Activated CD4-positive, alpha-beta memory T cell treated with anti-CD3 and anti-CD28 coated beads for 36 hours (primary cell): ENCODE results near the gene INO80C. TPM values are rescaled to one million over a fixed set of nuclear protein-coding genes. Genes with fewer than 3 reads are reported as not detected.

Experiments
- CTCF ChIA-PET: fragments of 350-600 bp; sonication (Branson Sonifier 250); formaldehyde crosslinking; loops from one replicate; lab custom pipeline; 2021; ENCODE audit warnings: antibody characterized with exemption, inconsistent platforms; lab: Charles Lee
- POLR2A ChIA-PET: fragments of 350-600 bp; sonication (Branson Sonifier 250); formaldehyde crosslinking; loops from one replicate; lab custom pipeline; 2021; ENCODE audit warnings: antibody characterized with exemption; lab: Charles Lee
- DNase-seq: peaks from one replicate; pipeline ENCODE4 v3.0.0-alpha.2; 2020
- H3K27ac Mint-ChIP-seq: one replicate; pipeline ENCODE4 v1.8.0; 2021; ENCODE audit warnings: mixed read lengths
- H3K27me3 Mint-ChIP-seq: one replicate; pipeline ENCODE4 v1.8.0; 2021; ENCODE audit warnings: mixed read lengths
- H3K36me3 Mint-ChIP-seq: one replicate; pipeline ENCODE4 v1.8.0; 2021; ENCODE audit warnings: mixed read lengths
- H3K4me1 Mint-ChIP-seq: one replicate; pipeline ENCODE4 v1.8.0; 2021; ENCODE audit warnings: low read depth, mixed read lengths
- H3K4me3 Mint-ChIP-seq: one replicate; pipeline ENCODE4 v1.8.0; 2021; ENCODE audit warnings: mild to moderate bottlenecking, mixed read lengths
- H3K9me3 Mint-ChIP-seq: one replicate; pipeline ENCODE4 v1.8.0; 2021; ENCODE audit warnings: mixed read lengths
- intact Hi-C: fragments of 100-400 bp; cut with micrococcal nuclease; formaldehyde crosslinking; loops from one replicate; pipeline ENCODE4 v1.15.1; 2023
- total RNA-seq, 2 experiments: library from RNA; stranded (reverse); gene quantifications; one replicate each; pipeline ENCODE4 v1.2.3, GENCODE V29; 2021

INO80C gene, protein sequence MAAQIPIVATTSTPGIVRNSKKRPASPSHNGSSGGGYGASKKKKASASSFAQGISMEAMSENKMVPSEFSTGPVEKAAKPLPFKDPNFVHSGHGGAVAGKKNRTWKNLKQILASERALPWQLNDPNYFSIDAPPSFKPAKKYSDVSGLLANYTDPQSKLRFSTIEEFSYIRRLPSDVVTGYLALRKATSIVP
- 10 to 100 TPM; 25.3 to 28.5 TPM for total RNA-seq

DNA sequence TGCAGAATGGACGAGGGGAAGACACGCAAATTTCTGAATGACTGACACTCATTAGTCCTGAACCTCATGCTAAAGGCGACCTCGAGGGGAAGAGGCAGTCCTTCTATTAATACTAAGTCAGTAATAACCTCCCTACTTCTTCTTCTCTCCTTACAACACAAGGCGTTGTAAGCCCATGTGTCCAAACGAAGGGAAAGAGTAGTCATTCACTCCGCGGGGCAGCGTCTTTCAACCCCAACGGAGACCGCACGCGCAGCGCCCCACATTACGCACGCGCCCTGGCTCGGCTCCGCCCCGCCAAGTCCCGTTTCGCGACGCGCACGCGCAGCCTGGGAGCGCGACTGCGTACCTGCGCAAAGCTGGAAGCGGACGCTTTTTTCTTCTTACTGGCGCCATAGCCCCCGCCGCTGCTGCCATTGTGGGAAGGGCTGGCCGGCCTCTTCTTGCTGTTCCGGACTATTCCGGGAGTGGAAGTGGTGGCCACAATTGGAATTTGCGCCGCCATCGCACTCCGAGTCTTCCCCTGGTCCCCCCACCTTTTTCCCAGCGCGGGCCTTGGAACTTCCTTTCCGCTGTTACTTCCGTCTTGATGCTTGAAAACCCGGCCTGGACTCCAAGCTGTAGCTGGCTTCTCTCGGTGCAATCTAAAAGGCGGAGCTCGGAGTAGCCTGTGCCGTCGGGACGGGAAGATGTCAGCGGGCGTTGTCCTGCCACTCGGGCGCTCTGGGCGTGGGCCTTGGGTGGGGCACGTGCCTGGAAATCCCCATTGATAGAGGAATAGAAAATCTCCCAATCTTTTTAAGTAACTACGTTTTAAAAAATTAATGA, at the start of gene INO80C:
INO80C (minus strand) TSS at position 591 of the 828 bp plus-strand sequence; CDS start at position 505, 86 bp downstream.
- Mint-ChIP-seq H3K27ac (peak within 1 kb of the TSS; percentile 98), H3K4me1 (peaks cover 26% of the 10 kb centered on the region), H3K4me3 (peak within 1 kb of the TSS; percentile 95), H3K27me3 (no peaks in the 10 kb centered on the region), H3K36me3 (peaks cover 6% of the 10 kb centered on the region), H3K9me3 (no peaks in the 10 kb centered on the region)
- ChIA-PET POLR2A (interaction anchor here (0.9 to 2.7 kb wide), 9 partner anchors 14 to 475 kb away, joined by 3 to 16 read pairs (median 4); partner anchors contain the start of gene RMP24), CTCF (interaction anchor here (0.8 to 2.1 kb wide), 6 partner anchors 11 to 598 kb away, joined by 3 to 11 read pairs (median 3); no protein-coding TSS in a partner anchor)
- intact Hi-C loops = loop anchor here (1.0 to 10.0 kb wide), 14 partner anchors 13 to 1327 kb away; partner anchors contain the start of genes ELP2, KIAA1328, MAPRE2 and RMP24
- DNase-seq = peak; percentile 95

DNA sequence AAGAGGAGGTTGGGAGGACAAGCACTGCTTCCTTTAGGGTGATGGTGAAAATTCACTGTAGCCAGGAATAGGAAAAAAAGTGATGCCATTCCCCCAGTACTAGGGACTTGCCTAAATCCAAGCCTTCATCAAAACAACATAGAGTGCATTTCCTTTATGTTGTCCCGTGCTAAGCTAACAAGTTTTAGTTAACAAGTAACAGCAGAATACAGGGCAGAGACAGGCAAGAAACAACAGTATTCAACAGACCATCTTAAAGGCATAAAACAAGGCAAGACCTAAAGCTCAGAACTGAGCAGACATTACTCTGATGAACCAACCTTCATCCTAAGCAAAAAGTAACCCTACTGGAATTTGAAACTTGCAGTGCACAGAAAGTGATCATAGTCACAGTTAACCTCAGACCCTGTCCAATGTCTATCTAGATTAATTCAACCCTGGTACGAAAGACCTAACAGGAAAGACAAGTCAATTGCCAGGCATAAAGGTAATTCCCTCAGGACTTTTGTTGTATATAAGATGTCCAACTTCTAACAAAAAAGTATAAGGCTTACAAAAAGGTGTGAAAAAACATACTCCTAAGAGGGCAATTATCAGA, 49.3 kb upstream of the INO80C start:
- ChIA-PET CTCF (no interaction called here), POLR2A (no interaction called here)
- H3K4me1 Mint-ChIP-seq = no peaks in the 10 kb centered on the region
- no peaks in the 10 kb centered on the region for H3K9me3 Mint-ChIP-seq
- no peak overlapping the region for H3K4me3 Mint-ChIP-seq
- intact Hi-C loops = no loop called here
- peaks cover 5% of the 10 kb centered on the region for H3K27me3 Mint-ChIP-seq
- no peaks in the 10 kb centered on the region for H3K36me3 Mint-ChIP-seq
- H3K27ac Mint-ChIP-seq = no peak overlapping the region
- DNase-seq = no peak

DNA sequence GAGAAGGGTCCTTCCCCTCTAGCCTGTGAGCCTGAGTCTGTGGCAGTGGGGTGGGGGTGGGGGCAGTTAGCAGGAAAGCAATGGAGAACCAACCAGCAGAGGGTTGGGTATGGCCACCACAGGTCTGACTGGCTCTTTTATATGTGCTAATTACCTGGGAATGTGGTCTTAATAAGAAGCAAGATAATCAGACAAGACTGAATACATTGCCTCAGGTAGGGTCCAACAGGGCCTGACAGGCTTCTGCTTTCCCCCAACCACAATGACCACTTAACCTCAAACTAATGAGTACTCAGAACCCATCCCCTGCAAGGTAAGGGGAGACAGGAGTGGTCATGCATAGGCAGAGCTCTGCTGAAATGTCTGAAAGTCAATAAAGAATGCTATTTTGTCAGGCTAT, 44.6 kb upstream of the INO80C start:
- CTCF ChIA-PET = no interaction called here
- DNase-seq = no peak
- no peaks in the 10 kb centered on the region for H3K4me1 Mint-ChIP-seq
- H3K27me3 Mint-ChIP-seq = peaks cover 5% of the 10 kb centered on the region
- intact Hi-C loops = no loop called here
- no peak overlapping the region for H3K27ac Mint-ChIP-seq
- no peaks in the 10 kb centered on the region for H3K36me3 Mint-ChIP-seq
- POLR2A ChIA-PET = no interaction called here
- no peak overlapping the region for H3K4me3 Mint-ChIP-seq
- no peaks in the 10 kb centered on the region for H3K9me3 Mint-ChIP-seq

DNA sequence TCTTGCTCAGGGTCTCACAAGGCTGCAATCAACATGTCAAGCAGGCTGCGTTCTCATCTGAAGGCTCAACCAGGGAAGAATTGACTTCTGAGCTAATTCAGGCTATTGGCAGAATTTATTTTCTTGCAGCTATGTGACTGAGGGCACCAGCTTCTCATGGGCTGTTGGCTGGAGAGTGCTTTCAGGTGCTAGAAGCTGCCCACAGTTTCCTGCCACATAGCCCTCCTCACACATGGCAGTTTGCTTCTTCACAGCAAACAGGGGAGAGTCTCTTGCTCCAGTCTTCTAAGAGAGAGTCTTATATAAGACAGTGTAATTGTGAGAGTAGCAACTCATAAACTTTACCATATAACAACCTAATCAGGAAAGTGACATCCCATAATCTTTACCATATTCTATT, 37.5 kb upstream of the INO80C start:
- POLR2A ChIA-PET = no interaction called here
- no peak overlapping the region for H3K4me3 Mint-ChIP-seq
- CTCF ChIA-PET = interaction anchor here (0.6 to 1.1 kb wide), 2 partner anchors 38 to 219 kb away, joined by 3 to 4 read pairs; no protein-coding TSS in a partner anchor
- intact Hi-C loops = no loop called here
- peaks cover 19% of the 10 kb centered on the region for H3K9me3 Mint-ChIP-seq
- DNase-seq = no peak
- H3K4me1 Mint-ChIP-seq = no peaks in the 10 kb centered on the region
- H3K36me3 Mint-ChIP-seq = no peaks in the 10 kb centered on the region
- peaks cover 13% of the 10 kb centered on the region for H3K27me3 Mint-ChIP-seq
- H3K27ac Mint-ChIP-seq = no peak overlapping the region

DNA sequence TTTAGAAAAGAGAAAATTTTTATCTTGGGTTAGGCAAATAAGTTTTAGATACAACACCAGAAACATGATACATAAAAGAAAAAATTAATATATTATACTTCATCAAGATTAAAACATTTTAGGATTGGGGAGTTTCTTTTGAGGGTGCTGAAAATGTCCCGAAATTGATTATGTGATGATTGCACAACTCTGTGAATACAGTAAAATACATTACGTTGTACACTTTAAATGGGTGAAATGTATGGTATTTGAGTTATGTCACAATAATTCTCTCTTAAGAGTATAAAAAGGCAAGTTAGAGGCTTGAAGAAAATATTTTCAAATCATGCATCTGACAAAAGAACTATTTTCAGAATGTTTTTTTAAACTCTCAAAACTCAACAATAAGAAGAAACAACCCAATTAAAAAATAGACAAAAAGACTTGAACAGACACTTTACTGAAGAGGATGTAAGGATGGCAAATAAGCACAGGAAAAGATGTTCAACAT, 36.2 kb upstream of the INO80C start:
- no peak for DNase-seq
- Mint-ChIP-seq H3K27me3 (peaks cover 14% of the 10 kb centered on the region), H3K36me3 (no peaks in the 10 kb centered on the region), H3K27ac (no peak overlapping the region), H3K4me1 (no peaks in the 10 kb centered on the region), H3K4me3 (no peak overlapping the region), H3K9me3 (peaks cover 19% of the 10 kb centered on the region)
- POLR2A ChIA-PET = no interaction called here
- CTCF ChIA-PET = no interaction called here
- intact Hi-C loops = no loop called here

DNA sequence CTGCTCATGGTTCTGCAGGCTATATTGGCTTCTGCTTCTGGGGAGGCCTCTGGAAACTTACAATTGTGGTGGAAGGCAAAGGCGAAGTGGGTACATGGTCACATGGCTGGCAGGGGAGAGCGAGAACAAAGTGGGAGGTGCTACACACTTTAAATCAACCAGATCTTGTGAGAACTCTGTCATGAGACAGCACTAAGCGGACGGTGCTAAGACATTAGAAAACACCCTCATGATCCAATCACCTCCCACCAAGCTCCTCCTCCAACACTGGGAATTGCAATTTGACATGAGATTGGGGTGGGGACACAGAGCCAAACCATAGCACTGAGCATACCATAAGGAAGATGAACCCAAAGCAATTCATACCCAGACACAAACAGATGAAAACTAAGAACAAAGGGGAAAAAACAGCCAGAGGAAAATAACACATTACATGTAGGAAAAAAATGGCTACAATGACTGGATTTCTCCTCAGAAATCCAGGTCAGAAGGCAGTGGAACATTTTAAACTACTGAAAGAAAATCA, 31.1 kb upstream of the INO80C start:
- peaks cover 4% of the 10 kb centered on the region for H3K4me1 Mint-ChIP-seq
- CTCF ChIA-PET = no interaction called here

DNA sequence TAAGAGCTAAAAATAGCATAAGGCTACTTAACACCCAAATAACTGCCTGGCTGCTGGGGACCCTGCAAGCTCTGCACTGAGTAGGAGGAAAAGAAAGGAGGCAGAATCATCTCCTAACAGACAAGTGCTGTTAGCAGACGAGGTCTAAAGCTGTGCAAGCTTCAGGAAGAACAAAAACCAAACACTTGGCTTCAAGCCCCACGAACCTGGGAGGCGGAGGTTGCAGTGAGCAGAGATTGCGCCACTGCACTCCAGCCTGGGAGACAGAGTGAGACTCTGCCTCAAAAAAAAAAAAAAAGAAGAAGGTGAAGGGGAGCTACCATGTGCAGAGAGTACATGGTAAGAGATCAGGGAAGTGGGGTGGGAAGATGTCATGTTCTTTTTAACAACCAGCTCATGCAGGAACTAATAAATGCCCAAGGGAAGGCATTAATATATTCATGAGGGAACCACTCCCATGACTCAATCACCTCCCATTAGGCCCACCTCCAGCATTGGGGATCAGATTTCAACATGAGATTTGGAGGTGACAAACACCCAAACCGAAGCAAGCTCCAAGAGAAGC, 28.8 kb upstream of the INO80C start:
- H3K27me3 Mint-ChIP-seq = peaks cover 40% of the 10 kb centered on the region
- ChIA-PET CTCF (no interaction called here), POLR2A (no interaction called here)
- peaks cover 4% of the 10 kb centered on the region for H3K4me1 Mint-ChIP-seq
- H3K4me3 Mint-ChIP-seq = no peak overlapping the region
- H3K9me3 Mint-ChIP-seq = peaks cover 7% of the 10 kb centered on the region
- DNase-seq = no peak
- intact Hi-C loops = no loop called here
- H3K36me3 Mint-ChIP-seq = peaks cover 2% of the 10 kb centered on the region
- no peak overlapping the region for H3K27ac Mint-ChIP-seq

More for the DNA sequence above, 31.1 kb upstream of the INO80C start:
- intact Hi-C loops = no loop called here
- Mint-ChIP-seq H3K4me3 (no peak overlapping the region), H3K36me3 (peaks cover 2% of the 10 kb centered on the region), H3K9me3 (peaks cover 7% of the 10 kb centered on the region), H3K27ac (no peak overlapping the region), H3K27me3 (peaks cover 46% of the 10 kb centered on the region)
- DNase-seq = no peak
- POLR2A ChIA-PET = no interaction called here

DNA sequence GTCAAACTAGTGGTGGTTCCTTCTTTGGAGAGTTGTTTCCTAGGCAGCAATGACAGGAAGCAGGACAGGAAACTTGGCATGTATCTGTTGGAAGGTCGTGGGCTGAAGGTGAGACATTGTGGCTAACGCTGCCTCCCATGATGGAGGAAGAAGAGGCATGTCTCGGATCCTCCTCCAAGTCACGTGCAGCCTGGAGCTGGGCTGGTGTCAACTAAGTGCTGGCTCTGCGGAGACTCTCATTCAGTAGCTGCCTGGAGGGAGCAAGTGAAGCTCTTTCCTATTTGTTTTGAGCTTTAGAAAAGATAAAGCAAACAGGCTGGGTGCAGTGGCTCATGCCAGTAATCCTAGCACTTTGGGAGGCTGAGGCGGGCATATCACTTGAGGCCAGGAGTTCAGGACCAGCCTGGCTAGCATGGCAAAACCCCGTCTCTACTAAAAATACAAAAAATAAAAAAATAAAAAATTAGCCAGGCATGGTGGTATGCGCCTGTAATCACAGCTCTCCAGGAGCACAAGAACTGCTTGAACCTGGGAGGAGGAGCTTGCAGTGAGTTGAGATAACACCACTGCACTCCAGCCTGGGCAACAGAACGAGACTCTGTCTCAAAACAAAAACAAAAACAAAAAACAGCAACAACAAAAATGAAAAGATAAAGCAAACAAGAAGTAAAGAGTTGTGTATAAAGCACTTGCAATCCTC, 28.2 kb upstream of the INO80C start:
- ChIA-PET CTCF (no interaction called here), POLR2A (no interaction called here)
- no peak overlapping the region for H3K27ac Mint-ChIP-seq
- no peak for DNase-seq
- intact Hi-C loops = no loop called here
- H3K36me3 Mint-ChIP-seq = peaks cover 2% of the 10 kb centered on the region
- H3K27me3 Mint-ChIP-seq = peaks cover 39% of the 10 kb centered on the region
- H3K4me3 Mint-ChIP-seq = no peak overlapping the region
- H3K4me1 Mint-ChIP-seq = peaks cover 4% of the 10 kb centered on the region
- H3K9me3 Mint-ChIP-seq = peaks cover 6% of the 10 kb centered on the region

DNA sequence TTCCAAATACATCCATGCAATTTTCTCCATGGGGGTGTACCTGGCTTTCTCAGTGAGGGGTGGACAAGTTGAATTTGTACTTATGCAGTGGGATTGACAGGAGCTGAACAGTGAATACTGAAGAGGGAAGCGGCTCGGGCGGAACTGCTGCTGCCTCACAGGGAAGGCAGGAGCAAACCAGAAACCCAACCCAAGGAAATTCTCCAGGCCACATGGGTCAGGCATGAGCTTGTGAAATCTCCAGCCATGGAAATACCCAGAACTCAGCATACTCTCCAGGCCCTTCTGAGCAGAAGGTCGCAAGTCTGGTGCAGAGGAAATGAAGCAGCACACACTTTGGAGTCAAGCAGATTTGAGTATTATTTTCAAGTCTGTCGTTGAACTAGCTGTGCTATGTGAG, 26.5 kb upstream of the INO80C start:
- ChIA-PET CTCF (no interaction called here), POLR2A (no interaction called here)
- Mint-ChIP-seq H3K27me3 (peaks cover 35% of the 10 kb centered on the region), H3K4me3 (no peak overlapping the region), H3K27ac (no peak overlapping the region), H3K36me3 (peaks cover 2% of the 10 kb centered on the region), H3K4me1 (peaks cover 4% of the 10 kb centered on the region), H3K9me3 (no peaks in the 10 kb centered on the region)
- DNase-seq = no peak
- intact Hi-C loops = no loop called here

DNA sequence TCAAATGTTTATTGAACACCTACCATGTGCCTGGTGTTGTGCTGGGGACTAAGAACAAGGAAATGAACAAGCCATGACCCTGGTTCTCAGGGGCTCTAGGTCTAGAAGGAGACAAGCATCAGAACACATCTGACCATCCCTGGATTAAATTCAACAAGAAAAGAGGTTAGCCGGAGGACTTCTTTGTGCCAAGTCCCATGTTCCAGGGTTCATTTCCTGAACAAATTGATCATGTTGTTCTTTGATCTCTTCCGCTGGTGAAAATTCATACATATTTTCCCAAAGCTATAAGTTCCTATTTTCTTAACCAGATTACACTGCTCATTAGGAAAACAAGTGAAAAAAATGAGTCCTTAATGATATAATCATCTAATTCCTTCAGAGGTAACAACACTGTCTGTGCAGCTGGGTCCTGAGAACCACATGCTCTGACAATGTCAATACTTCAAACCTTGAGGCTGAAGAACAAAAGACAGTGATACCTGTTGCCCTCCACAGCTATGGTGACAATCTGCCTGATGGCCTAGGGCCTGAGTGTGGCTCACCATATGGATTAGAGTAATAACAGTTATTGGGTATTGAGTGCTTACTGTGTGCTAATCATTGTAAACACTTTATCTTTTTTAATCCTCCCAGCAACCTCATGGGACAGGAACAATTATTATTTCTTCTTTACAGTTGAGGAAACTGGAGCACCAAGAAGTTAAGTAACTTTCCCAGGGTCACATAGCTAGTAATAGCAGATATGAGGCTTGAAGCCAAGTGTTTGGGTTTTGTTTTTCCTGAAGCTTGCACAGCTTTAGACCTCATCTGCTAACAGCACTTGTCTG, 24.6 kb upstream of the INO80C start:
- no peak overlapping the region for H3K27ac Mint-ChIP-seq
- POLR2A ChIA-PET = no interaction called here
- H3K4me3 Mint-ChIP-seq = no peak overlapping the region
- DNase-seq = no peak
- CTCF ChIA-PET = interaction anchor here (0.5 kb wide), 1 partner anchor 119 kb away, joined by 3 read pairs; no protein-coding TSS in a partner anchor
- H3K27me3 Mint-ChIP-seq = peaks cover 24% of the 10 kb centered on the region
- H3K36me3 Mint-ChIP-seq = no peaks in the 10 kb centered on the region
- peaks cover 4% of the 10 kb centered on the region for H3K4me1 Mint-ChIP-seq
- intact Hi-C loops = no loop called here
- H3K9me3 Mint-ChIP-seq = no peaks in the 10 kb centered on the region

DNA sequence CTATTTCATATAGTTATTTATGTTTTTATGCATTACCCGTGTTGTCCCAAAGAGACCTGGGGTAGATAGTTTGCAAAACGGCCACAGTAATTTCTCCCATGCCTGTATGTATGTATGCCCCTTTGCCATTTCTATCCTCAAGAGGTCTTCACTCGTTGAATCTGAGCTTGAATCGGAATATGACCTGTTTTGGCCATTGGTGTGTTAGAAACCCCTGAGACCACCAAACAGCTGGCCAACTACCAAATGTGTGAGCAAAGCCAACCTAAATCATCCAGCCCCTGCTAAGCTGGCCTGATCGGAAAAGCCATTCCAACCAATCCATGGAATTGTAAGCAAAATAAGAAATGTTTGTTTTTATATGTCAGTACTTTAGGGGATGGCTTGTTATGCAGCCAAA, 23.4 kb upstream of the INO80C start:
- POLR2A ChIA-PET = no interaction called here
- Mint-ChIP-seq H3K4me3 (no peak overlapping the region), H3K4me1 (peaks cover 4% of the 10 kb centered on the region), H3K36me3 (no peaks in the 10 kb centered on the region), H3K9me3 (no peaks in the 10 kb centered on the region), H3K27ac (no peak overlapping the region), H3K27me3 (peaks cover 15% of the 10 kb centered on the region)
- no peak for DNase-seq
- CTCF ChIA-PET = no interaction called here
- intact Hi-C loops = no loop called here
